Liver (tissue), 3 donors: ENCODE results near the gene IFT27.

Source experiments
- FOXA1 ChIP-seq: IDR thresholded peaks from 2 replicates; pipeline ENCODE4 v1.6.1; 2016; ENCODE audit warnings: antibody characterized with exemption
- TAF1 ChIP-seq: conservative IDR thresholded peaks from 2 replicates; pipeline ENCODE4 v1.6.1; 2016; ENCODE audit warnings: antibody characterized with exemption, mild to moderate bottlenecking
- TF ChIP-seq, protein P1 (sequence below): fragments of 150-350 bp; IDR thresholded peaks from 2 replicates; pipeline ENCODE4 v1.5.1; 2017; ENCODE audit warnings: improper control_type of control experiment, low read depth, low read length; ENCODE audit not compliant: missing input control
- TF ChIP-seq, protein P2 (sequence below): IDR thresholded peaks from 2 replicates; pipeline ENCODE4 v1.6.1; 2016; ENCODE audit warnings: antibody characterized with exemption
- donor health status: healthy.
- donor health status: healthy.

GRCh38 chr22:36803358-36803757 is 27.4 kb upstream of the IFT27 start:
- TF ChIP-seq, protein P1, sequence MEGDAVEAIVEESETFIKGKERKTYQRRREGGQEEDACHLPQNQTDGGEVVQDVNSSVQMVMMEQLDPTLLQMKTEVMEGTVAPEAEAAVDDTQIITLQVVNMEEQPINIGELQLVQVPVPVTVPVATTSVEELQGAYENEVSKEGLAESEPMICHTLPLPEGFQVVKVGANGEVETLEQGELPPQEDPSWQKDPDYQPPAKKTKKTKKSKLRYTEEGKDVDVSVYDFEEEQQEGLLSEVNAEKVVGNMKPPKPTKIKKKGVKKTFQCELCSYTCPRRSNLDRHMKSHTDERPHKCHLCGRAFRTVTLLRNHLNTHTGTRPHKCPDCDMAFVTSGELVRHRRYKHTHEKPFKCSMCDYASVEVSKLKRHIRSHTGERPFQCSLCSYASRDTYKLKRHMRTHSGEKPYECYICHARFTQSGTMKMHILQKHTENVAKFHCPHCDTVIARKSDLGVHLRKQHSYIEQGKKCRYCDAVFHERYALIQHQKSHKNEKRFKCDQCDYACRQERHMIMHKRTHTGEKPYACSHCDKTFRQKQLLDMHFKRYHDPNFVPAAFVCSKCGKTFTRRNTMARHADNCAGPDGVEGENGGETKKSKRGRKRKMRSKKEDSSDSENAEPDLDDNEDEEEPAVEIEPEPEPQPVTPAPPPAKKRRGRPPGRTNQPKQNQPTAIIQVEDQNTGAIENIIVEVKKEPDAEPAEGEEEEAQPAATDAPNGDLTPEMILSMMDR: no peak
- TF ChIP-seq FOXA1: no peak
- no peak for TF ChIP-seq TAF1
- TF ChIP-seq, protein P2, sequence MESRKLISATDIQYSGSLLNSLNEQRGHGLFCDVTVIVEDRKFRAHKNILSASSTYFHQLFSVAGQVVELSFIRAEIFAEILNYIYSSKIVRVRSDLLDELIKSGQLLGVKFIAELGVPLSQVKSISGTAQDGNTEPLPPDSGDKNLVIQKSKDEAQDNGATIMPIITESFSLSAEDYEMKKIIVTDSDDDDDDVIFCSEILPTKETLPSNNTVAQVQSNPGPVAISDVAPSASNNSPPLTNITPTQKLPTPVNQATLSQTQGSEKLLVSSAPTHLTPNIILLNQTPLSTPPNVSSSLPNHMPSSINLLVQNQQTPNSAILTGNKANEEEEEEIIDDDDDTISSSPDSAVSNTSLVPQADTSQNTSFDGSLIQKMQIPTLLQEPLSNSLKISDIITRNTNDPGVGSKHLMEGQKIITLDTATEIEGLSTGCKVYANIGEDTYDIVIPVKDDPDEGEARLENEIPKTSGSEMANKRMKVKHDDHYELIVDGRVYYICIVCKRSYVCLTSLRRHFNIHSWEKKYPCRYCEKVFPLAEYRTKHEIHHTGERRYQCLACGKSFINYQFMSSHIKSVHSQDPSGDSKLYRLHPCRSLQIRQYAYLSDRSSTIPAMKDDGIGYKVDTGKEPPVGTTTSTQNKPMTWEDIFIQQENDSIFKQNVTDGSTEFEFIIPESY: no peak
